HG03159 (cell line): Measurements from ENCODE around the gene FAT2.

Source experiments
- ATAC-seq: cut with Tn5 transposase; IDR thresholded peaks from one replicate; pipeline ENCODE4 v1.9.1; 2021; ENCODE audit warnings: mild to moderate bottlenecking, moderate library complexity; ENCODE audit not compliant: unreplicated experiment

The FAT2 gene

GRCh38 chr5:151556806-151557205 lies 34.3 kb downstream of the FAT2 start:
- no peak for ATAC-seq

- no peak for ATAC-seq
Measured at GRCh38 chr5:151555760-151556576, 35.2 kb downstream of the FAT2 start.

- ATAC-seq = no peak
Measured at GRCh38 chr5:151553695-151554094, 37.4 kb downstream of the FAT2 start.

- ATAC-seq = no peak
Measured at GRCh38 chr5:151553130-151553670, 37.9 kb downstream of the FAT2 start.

- ATAC-seq = no peak
Measured at GRCh38 chr5:151551985-151552384, 39.1 kb downstream of the FAT2 start.

GRCh38 chr5:151550146-151550545 lies 41.0 kb downstream of the FAT2 start:
- no peak for ATAC-seq

- no peak for ATAC-seq
Measured at GRCh38 chr5:151549713-151550112, 41.4 kb downstream of the FAT2 start.

GRCh38 chr5:151547364-151547763 lies 43.8 kb downstream of the FAT2 start:
- no peak for ATAC-seq

GRCh38 chr5:151541571-151541970 lies 49.6 kb downstream of the FAT2 start:
- no peak for ATAC-seq
